ENCODE measurements around the gene MBNL2.

DNA sequence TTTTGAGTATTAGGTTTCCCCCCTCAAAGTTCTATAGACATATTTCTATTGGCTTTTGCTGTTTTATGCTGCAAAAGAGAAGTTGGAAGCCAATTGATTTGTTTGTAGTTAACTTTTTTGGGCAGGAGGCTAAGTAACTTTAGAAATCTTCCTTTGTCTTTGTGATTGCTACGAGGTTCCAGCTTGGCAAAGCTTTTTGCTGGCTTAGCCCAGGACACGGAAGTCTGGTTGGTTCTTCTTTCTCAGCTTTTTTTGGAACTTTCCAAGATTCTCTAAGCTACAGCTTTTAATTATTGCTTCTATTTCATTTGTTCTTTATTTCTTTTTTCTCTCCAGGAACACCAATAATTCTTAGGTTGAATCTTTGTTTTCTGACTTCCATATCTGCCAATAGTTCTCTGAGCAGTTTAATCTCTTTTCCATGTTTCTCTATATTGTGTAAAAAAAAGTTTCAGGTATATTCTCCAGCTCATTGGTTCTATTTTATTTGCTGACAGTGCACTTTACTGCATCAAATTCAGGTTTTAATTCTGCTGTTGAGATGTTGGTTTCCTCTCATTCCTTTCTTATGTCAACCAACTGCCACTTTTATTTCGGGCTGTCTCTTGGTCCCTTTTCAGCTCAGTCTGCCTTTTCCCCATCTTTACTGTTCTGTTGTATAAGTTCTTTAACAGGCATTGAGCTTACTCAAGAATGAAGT, 27.8 kb downstream of the MBNL2 start:
- TF ChIP-seq CTCF (IDR thresholded peaks at IDR 0.05; ENCODE audit: insufficient read depth, low read length) (no peak), GABPA (IDR thresholded peaks at IDR 0.05; ENCODE audit: low read depth) (no peak), POLR2AphosphoS5 (IDR thresholded peaks at IDR 0.05; ENCODE audit: low read depth) (no peak)
- TF ChIP-seq, protein P1, sequence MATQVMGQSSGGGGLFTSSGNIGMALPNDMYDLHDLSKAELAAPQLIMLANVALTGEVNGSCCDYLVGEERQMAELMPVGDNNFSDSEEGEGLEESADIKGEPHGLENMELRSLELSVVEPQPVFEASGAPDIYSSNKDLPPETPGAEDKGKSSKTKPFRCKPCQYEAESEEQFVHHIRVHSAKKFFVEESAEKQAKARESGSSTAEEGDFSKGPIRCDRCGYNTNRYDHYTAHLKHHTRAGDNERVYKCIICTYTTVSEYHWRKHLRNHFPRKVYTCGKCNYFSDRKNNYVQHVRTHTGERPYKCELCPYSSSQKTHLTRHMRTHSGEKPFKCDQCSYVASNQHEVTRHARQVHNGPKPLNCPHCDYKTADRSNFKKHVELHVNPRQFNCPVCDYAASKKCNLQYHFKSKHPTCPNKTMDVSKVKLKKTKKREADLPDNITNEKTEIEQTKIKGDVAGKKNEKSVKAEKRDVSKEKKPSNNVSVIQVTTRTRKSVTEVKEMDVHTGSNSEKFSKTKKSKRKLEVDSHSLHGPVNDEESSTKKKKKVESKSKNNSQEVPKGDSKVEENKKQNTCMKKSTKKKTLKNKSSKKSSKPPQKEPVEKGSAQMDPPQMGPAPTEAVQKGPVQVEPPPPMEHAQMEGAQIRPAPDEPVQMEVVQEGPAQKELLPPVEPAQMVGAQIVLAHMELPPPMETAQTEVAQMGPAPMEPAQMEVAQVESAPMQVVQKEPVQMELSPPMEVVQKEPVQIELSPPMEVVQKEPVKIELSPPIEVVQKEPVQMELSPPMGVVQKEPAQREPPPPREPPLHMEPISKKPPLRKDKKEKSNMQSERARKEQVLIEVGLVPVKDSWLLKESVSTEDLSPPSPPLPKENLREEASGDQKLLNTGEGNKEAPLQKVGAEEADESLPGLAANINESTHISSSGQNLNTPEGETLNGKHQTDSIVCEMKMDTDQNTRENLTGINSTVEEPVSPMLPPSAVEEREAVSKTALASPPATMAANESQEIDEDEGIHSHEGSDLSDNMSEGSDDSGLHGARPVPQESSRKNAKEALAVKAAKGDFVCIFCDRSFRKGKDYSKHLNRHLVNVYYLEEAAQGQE (IDR thresholded peaks at IDR 0.05; ENCODE audit: insufficient replicate concordance, low read depth) = no peak

All from HL-60 (cell line).